Hepatocyte (in vitro differentiated cells): ENCODE measurements around the gene LRRC52.

Source experiments
- EZH2 ChIP-seq: fragments of 200-600 bp; sonication (generic); IDR thresholded peaks from 2 replicates; pipeline ENCODE4 v1.6.1; 2016; ENCODE audit warnings: antibody characterized with exemption, mild to moderate bottlenecking, borderline replicate concordance
- EZH2phosphoT487 ChIP-seq: fragments of 200-600 bp; sonication (generic); IDR thresholded peaks from one replicate; pipeline ENCODE4 v1.6.1; 2018; ENCODE audit warnings: antibody characterized with exemption, mild to moderate bottlenecking, low read depth, moderate library complexity; ENCODE audit not compliant: unreplicated experiment, severe bottlenecking
- TF ChIP-seq, protein P1 (sequence below): fragments of 200-600 bp; sonication (generic); IDR thresholded peaks from 2 replicates; pipeline ENCODE4 v1.5.1; 2016; ENCODE audit warnings: antibody characterized with exemption, mild to moderate bottlenecking; ENCODE audit not compliant: poor library complexity

DNA sequence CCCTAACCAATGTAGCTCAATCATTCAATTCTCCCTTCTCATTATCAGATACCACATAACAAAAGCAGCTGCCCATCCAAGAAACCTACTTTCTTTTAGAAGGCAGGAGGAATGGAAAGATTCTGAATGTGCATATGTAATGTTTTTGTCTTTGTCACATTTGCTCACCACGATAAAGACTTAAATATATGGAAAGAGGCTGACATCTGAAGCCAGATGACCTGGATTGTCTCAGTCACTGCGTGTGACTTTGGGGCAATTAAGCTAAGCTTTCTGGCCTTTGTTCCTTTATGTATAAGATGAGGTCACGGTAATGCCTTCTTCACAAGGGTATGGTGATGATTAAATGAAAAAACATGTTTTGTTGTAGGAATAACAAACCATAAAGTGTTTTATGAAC lies 42.6 kb downstream of the LRRC52 start:
- TF ChIP-seq, protein P1, sequence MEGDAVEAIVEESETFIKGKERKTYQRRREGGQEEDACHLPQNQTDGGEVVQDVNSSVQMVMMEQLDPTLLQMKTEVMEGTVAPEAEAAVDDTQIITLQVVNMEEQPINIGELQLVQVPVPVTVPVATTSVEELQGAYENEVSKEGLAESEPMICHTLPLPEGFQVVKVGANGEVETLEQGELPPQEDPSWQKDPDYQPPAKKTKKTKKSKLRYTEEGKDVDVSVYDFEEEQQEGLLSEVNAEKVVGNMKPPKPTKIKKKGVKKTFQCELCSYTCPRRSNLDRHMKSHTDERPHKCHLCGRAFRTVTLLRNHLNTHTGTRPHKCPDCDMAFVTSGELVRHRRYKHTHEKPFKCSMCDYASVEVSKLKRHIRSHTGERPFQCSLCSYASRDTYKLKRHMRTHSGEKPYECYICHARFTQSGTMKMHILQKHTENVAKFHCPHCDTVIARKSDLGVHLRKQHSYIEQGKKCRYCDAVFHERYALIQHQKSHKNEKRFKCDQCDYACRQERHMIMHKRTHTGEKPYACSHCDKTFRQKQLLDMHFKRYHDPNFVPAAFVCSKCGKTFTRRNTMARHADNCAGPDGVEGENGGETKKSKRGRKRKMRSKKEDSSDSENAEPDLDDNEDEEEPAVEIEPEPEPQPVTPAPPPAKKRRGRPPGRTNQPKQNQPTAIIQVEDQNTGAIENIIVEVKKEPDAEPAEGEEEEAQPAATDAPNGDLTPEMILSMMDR, result no peak
- no peak for TF ChIP-seq EZH2phosphoT487
- TF ChIP-seq EZH2, result no peak
